Gastrocnemius medialis (tissue), 4 donors: ENCODE results near the gene SAMD10. TPM values are rescaled to one million over a fixed set of nuclear protein-coding genes. Genes with fewer than 3 reads are reported as not detected.

Source experiments
- ATAC-seq, 2 donors: fragments of 150-250 bp; one replicate each; pipeline ENCODE4 v1.9.1; 2016
- DNase-seq, 2 donors: peaks; one replicate each; pipeline ENCODE4 v3.0.0-alpha.2; 2019
- H3K27ac ChIP-seq, 4 donors: fragments of 200-600 bp; sonication (generic); 1 replicate in 1 of 4; 2 replicates in 3 of 4; pipeline ENCODE4 v1.5.1; 2016 to 2018; ENCODE audit warnings: mild to moderate bottlenecking in 2 of 4, moderate library complexity in 1 of 4
- H3K27me3 ChIP-seq, 3 donors: fragments of 200-600 bp; sonication (generic) in 2 of 3; 1 replicate in 1 of 3; 2 replicates in 2 of 3; pipeline versions ENCODE4 v1.5.1 to v1.6.0; 2016 to 2019; ENCODE audit warnings: mild to moderate bottlenecking in 1 of 3, moderate library complexity in 1 of 3
- H3K36me3 ChIP-seq, 2 donors: fragments of 200-600 bp; sonication (generic) in 1 of 2; one replicate each; pipeline ENCODE4 v1.5.1; 2017 to 2018
- H3K4me1 ChIP-seq, 2 donors: fragments of 200-600 bp; sonication (generic) in 1 of 2; one replicate each; pipeline ENCODE4 v1.5.1; 2016 to 2017; ENCODE audit warnings: mild to moderate bottlenecking in 2 of 2
- H3K4me3 ChIP-seq, 4 donors: fragments of 200-600 bp; sonication (generic) in 3 of 4; 1 replicate in 1 of 4; 2 replicates in 3 of 4; pipeline ENCODE4 v1.5.1; 2016 to 2019; ENCODE audit warnings: mild to moderate bottlenecking in 2 of 4
- H3K9me3 ChIP-seq, 3 donors: fragments of 200-600 bp; sonication (generic) in 2 of 3; 1 replicate in 1 of 3; 2 replicates in 2 of 3; pipeline ENCODE4 v1.5.1; 2016 to 2019
- CTCF ChIP-seq, 5 experiments: fragments of 450-650 bp in 3 of 5; fragments of 200-600 bp in 2 of 5; sonication (generic) in 2 of 5; IDR thresholded peaks in 4 of 5; conservative IDR thresholded peaks in 1 of 5; 1 replicate in 4 of 5; 2 replicates in 1 of 5; pipeline ENCODE4 v1.5.1; 2016 to 2019; ENCODE audit warnings: antibody characterized with exemption in 5 of 5, mild to moderate bottlenecking in 3 of 5, moderate library complexity in 3 of 5
- POLR2A ChIP-seq, 2 donors: fragments of 450-650 bp; IDR thresholded peaks; one replicate each; pipeline ENCODE4 v1.6.1; 2017; ENCODE audit warnings: antibody characterized with exemption in 2 of 2, mild to moderate bottlenecking in 2 of 2, moderate library complexity in 2 of 2
- in situ Hi-C, 4 donors: fragments of 200-750 bp; cut with MboI; loops; one replicate each; pipeline versions ENCODE4 v1.15.0 to v1.8.0; 2017; ENCODE audit warnings: low sequenced_read_pairs in 4 of 4
- intact Hi-C: fragments of 100-400 bp; cut with DNase I; formaldehyde crosslinking; loops from one replicate; pipeline ENCODE4 v1.15.1; 2023; ENCODE audit warnings: low total_unique reads
- total RNA-seq, 4 donors: library from RNA; depleted of rRNA; stranded (reverse); fragments of >200 nt; gene quantifications; one replicate each; pipeline versions ENCODE4 v1.1.0 to v1.2.3, GENCODE V29; 2016

The SAMD10 gene
- total RNA-seq, 4 donors from 2014 or later, result 0.24 to 1.9 (median 1.0) TPM; not detected in 1

GRCh38 chr20:63980806-63981728 is 1.6 kb upstream of the SAMD10 start, which contains the start of gene PRPF6:
PRPF6 (plus strand) TSS chr20:63981132; CDS start chr20:63981246, 114 bp downstream.
- Histone ChIP-seq H3K27me3 (peaks cover 0 to 17% (median 7%) of the 10 kb centered on the region in 3 donors), H3K4me1 (peaks cover 22 to 28% of the 10 kb centered on the region in 2 donors), H3K9me3 (no peaks in the 10 kb centered on the region), H3K27ac (peak within 1 kb of the TSS; percentile 75 to 88 (median 82)), H3K4me3 (peak within 1 kb of the TSS; percentile 90 to 100 (median 98)), H3K36me3 (peaks cover 0 to 34% of the 10 kb centered on the region in 2 donors)
- in situ Hi-C loops, result no loop called here
- intact Hi-C loops, result loop anchor here (5.0 kb wide), 1 partner anchor 354 kb away; the partner anchor contains the start of gene GMEB2
- TF ChIP-seq POLR2A (IDR thresholded peaks at IDR 0.05) (peak; percentile 28 to 76), CTCF (IDR thresholded peaks at IDR 0.05 in 4 of 5, conservative IDR thresholded peaks at IDR 0.05 in 1 of 5) (peak; percentile 61 to 81 (median 76))
- peak; percentile 93 to 94 for ATAC-seq
- peak; percentile 90 for DNase-seq

- H3K27me3 ChIP-seq, result peaks cover 0 to 17% (median 7%) of the 10 kb centered on the region in 3 donors
- peaks cover 22 to 28% of the 10 kb centered on the region in 2 donors for H3K4me1 ChIP-seq
- in situ Hi-C loops (no loop called here), intact Hi-C loops (loop anchor here (5.0 kb wide), 1 partner anchor 353 kb away; the partner anchor contains the start of gene GMEB2)
- TF ChIP-seq POLR2A (IDR thresholded peaks at IDR 0.05), result no peak
- TF ChIP-seq CTCF (IDR thresholded peaks at IDR 0.05 in 4 of 5, conservative IDR thresholded peaks at IDR 0.05 in 1 of 5), result no peak
- H3K36me3 ChIP-seq, result peaks cover 0 to 27% of the 10 kb centered on the region in 2 donors
- no peak for DNase-seq
- no peaks in the 10 kb centered on the region for H3K9me3 ChIP-seq
- H3K27ac ChIP-seq, result peak overlapping the region; percentile 64 to 87 (median 76)
- H3K4me3 ChIP-seq, result peak overlapping the region; percentile 90 to 100 (median 98)
- ATAC-seq, result peak in 1 of 2 donors; percentile 18
These were observed 919 bp upstream of the SAMD10 start for GRCh38 chr20:63980317-63980805.

- in situ Hi-C loops (loop anchor here in 1 of 4 donors (10.0 kb wide), 1 partner anchor 194 kb away; no protein-coding TSS in a partner anchor), intact Hi-C loops (no loop called here)
- H3K4me1 ChIP-seq, result peaks cover 22 to 28% of the 10 kb centered on the region in 2 donors
- no peak for DNase-seq
- peak overlapping the region; percentile 50 to 61 (median 54) for H3K27ac ChIP-seq
- H3K27me3 ChIP-seq, result peaks cover 0 to 17% (median 7%) of the 10 kb centered on the region in 3 donors
- TF ChIP-seq CTCF (IDR thresholded peaks at IDR 0.05 in 4 of 5, conservative IDR thresholded peaks at IDR 0.05 in 1 of 5), result no peak
- TF ChIP-seq POLR2A (IDR thresholded peaks at IDR 0.05), result no peak
- ATAC-seq, result no peak
- no peaks in the 10 kb centered on the region for H3K9me3 ChIP-seq
- H3K4me3 ChIP-seq, result peak overlapping the region; percentile 56 to 75 (median 61)
- peaks cover 0 to 16% of the 10 kb centered on the region in 2 donors for H3K36me3 ChIP-seq
These were observed 249 bp downstream of the SAMD10 start for GRCh38 chr20:63979229-63979556.

- peak overlapping the region; percentile 50 to 61 (median 54) for H3K27ac ChIP-seq
- TF ChIP-seq CTCF (IDR thresholded peaks at IDR 0.05 in 4 of 5, conservative IDR thresholded peaks at IDR 0.05 in 1 of 5) (no peak), POLR2A (IDR thresholded peaks at IDR 0.05) (no peak)
- H3K36me3 ChIP-seq, result peaks cover 0 to 10% of the 10 kb centered on the region in 2 donors
- H3K4me1 ChIP-seq, result peaks cover 22 to 33% of the 10 kb centered on the region in 2 donors
- ATAC-seq (peak in 1 of 2 donors; percentile 14), DNase-seq (peak in 1 of 2 donors; percentile 55)
- peaks cover 0 to 17% (median 7%) of the 10 kb centered on the region in 3 donors for H3K27me3 ChIP-seq
- in situ Hi-C loops, result loop anchor here in 1 of 4 donors (10.0 kb wide), 1 partner anchor 194 kb away; no protein-coding TSS in a partner anchor
- intact Hi-C loops, result no loop called here
- H3K9me3 ChIP-seq, result no peaks in the 10 kb centered on the region
- H3K4me3 ChIP-seq, result peak overlapping the region; percentile 56 to 75 (median 61)
These were observed 868 bp downstream of the SAMD10 start for GRCh38 chr20:63978319-63979228.
